ENCODE results near the gene AGAP1.

GRCh38 chr2:235532307-235532706 is 38.5 kb downstream of the AGAP1 start:
- TF ChIP-seq CTCF (IDR thresholded peaks at IDR 0.05; ENCODE audit: insufficient read depth, low read depth, low read length) (no peak), EZH2 (IDR thresholded peaks at IDR 0.05; ENCODE audit: insufficient read depth, low read length) (no peak)
